ENCODE data around the gene CBLC.
A peak's percentile ranks its signal among the peaks of the same experiment; 100 is the strongest.

The CBLC gene

GRCh38 chr19:44807162-44807561, 29.5 kb downstream of the CBLC start:
- ChIA-PET POLR2A (interaction anchor here (0.5 to 3.7 kb wide), 3 partner anchors 27 to 39 kb away, joined by 5 to 10 read pairs (median 6); partner anchors contain the start of gene NECTIN2), CTCF (interaction anchor here (0.6 to 5.9 kb wide), 13 partner anchors 9 to 84 kb away, joined by 3 to 35 read pairs (median 7); partner anchors contain the start of gene NECTIN2)
- no peak overlapping the region for H3K27ac ChIP-seq (ENCODE audit: extremely low read depth, low read depth, low read length)

GRCh38 chr19:44807652-44808462, 30.2 kb downstream of the CBLC start:
- Histone ChIP-seq H3K27ac (ENCODE audit: extremely low read depth, low read depth, low read length) (no peak overlapping the region), H3K4me3 (ENCODE audit: low read depth, low read length) (no peak overlapping the region), H3K9me3 (ENCODE audit: control insufficient read depth, insufficient read depth, low read depth, low read length) (no peaks in the 10 kb centered on the region), H3K36me3 (ENCODE audit: control insufficient read depth in 2 of 2, insufficient read depth in 1 of 2, low read length in 2 of 2) (peaks cover 0 to 3% of the 10 kb centered on the region in 2 experiments; a peak in 1 of 3 replicates), H3K4me1 (ENCODE audit: control insufficient read depth, insufficient read depth, low read length) (peaks cover 8% of the 10 kb centered on the region)
- POLR2A ChIA-PET: interaction anchor here (0.5 to 3.7 kb wide), 7 partner anchors 9 to 84 kb away, joined by 3 to 10 read pairs (median 4); partner anchors contain the start of gene NECTIN2
- TF ChIP-seq ZNF121 (tag by site-specific recombination; IDR thresholded peaks at IDR 0.05): peak; percentile 59; the same call in 1 of the 2 replicates
- TF ChIP-seq ZNF664 (tag by site-specific recombination; IDR thresholded peaks at IDR 0.05): no peak
- TF ChIP-seq ZFHX2 (tag by site-specific recombination; conservative IDR thresholded peaks at IDR 0.05): peak; percentile 34
- peak; percentile 28; the same call in 1 of the 2 replicates for TF ChIP-seq GLIS2 (tag by site-specific recombination; IDR thresholded peaks at IDR 0.05)
- TF ChIP-seq ZNF214 (tag by site-specific recombination; IDR thresholded peaks at IDR 0.05; ENCODE audit: borderline replicate concordance): no peak
- no peak for TF ChIP-seq ZNF48 (tag by site-specific recombination; IDR thresholded peaks at IDR 0.05)
- TF ChIP-seq CTCF (tag by site-specific recombination; IDR thresholded peaks at IDR 0.05): peak; percentile 85
- TF ChIP-seq GLIS1 (tag by site-specific recombination; IDR thresholded peaks at IDR 0.05): peak; percentile 19
- CTCF ChIA-PET: interaction anchor here (0.6 to 5.9 kb wide), 17 partner anchors 10 to 84 kb away, joined by 3 to 35 read pairs (median 6); partner anchors contain the start of gene NECTIN2

More at GRCh38 chr19:44807162-44807561, 29.5 kb downstream of the CBLC start:
- no peak overlapping the region for H3K4me3 ChIP-seq (ENCODE audit: low read depth, low read length)
- no peak for TF ChIP-seq ZNF157 (tag by site-specific recombination; IDR thresholded peaks at IDR 0.05)
- TF ChIP-seq ZNF596 (tag by site-specific recombination; IDR thresholded peaks at IDR 0.05): no peak
- peak; percentile 88 for TF ChIP-seq KLF1 (tag by site-specific recombination; IDR thresholded peaks at IDR 0.05)
- peak; percentile 69 for TF ChIP-seq GLIS1 (tag by site-specific recombination; IDR thresholded peaks at IDR 0.05)
- TF ChIP-seq GLI4 (tag by site-specific recombination; IDR thresholded peaks at IDR 0.05): no peak
- peaks cover 0 to 2% of the 10 kb centered on the region in 2 experiments; a peak in 1 of 3 replicates for H3K36me3 ChIP-seq (ENCODE audit: control insufficient read depth in 2 of 2, insufficient read depth in 1 of 2, low read length in 2 of 2)
- no peaks in the 10 kb centered on the region for H3K9me3 ChIP-seq (ENCODE audit: control insufficient read depth, insufficient read depth, low read depth, low read length)
- H3K4me1 ChIP-seq (ENCODE audit: control insufficient read depth, insufficient read depth, low read length): peaks cover 8% of the 10 kb centered on the region

GRCh38 chr19:44808463-44809371, 31.0 kb downstream of the CBLC start, which contains the start of gene BCAM:
TSS of gene BCAM (plus strand) at chr19:44809103. CDS start at chr19:44809125, 22 bp downstream.
- POLR2A ChIA-PET: interaction anchor here (0.5 to 3.7 kb wide), 9 partner anchors 8 to 85 kb away, joined by 3 to 10 read pairs (median 4); partner anchors contain the start of gene NECTIN2
- H3K4me1 ChIP-seq (ENCODE audit: control insufficient read depth, insufficient read depth, low read length): peaks cover 8% of the 10 kb centered on the region
- no peaks in the 10 kb centered on the region for H3K9me3 ChIP-seq (ENCODE audit: control insufficient read depth, insufficient read depth, low read depth, low read length)
- H3K27ac ChIP-seq (ENCODE audit: extremely low read depth, low read depth, low read length): peak within 1 kb of the TSS; percentile 64; the same call in 1 of the 2 replicates
- peak within 1 kb of the TSS; percentile 58 for H3K4me3 ChIP-seq (ENCODE audit: low read depth, low read length)
- CTCF ChIA-PET: interaction anchor here (0.9 to 3.2 kb wide), 13 partner anchors 11 to 119 kb away, joined by 3 to 17 read pairs (median 4); partner anchors contain the start of gene NECTIN2
- peaks cover 0 to 12% of the 10 kb centered on the region in 2 experiments; a peak in 1 of 3 replicates for H3K36me3 ChIP-seq (ENCODE audit: control insufficient read depth in 2 of 2, insufficient read depth in 1 of 2, low read length in 2 of 2)
- TF ChIP-seq GLIS1 (tag by site-specific recombination; IDR thresholded peaks at IDR 0.05) (peak; percentile 92), INSM2 (tag by site-specific recombination; IDR thresholded peaks at IDR 0.05) (no peak), ZBTB44 (tag by site-specific recombination; IDR thresholded peaks at IDR 0.05) (no peak), ZNF555 (tag by site-specific recombination; conservative IDR thresholded peaks at IDR 0.05) (no peak), BCL6B (tag by site-specific recombination; IDR thresholded peaks at IDR 0.05) (no peak), BCL11B (tag by site-specific recombination; IDR thresholded peaks at IDR 0.05; ENCODE audit: low read depth) (peak; percentile 18; the same call in 1 of the 2 replicates), ZIC2 (tag by site-specific recombination; IDR thresholded peaks at IDR 0.05) (0 out of 2 replicates have a peak, but pooled peaks have one; percentile 37)
